ENCODE measurements around the gene IRF2BP1. TPM values are rescaled to one million over a fixed set of nuclear protein-coding genes. Genes with fewer than 3 reads are reported as not detected.

The IRF2BP1 gene
- total and polyA plus RNA-seq, 2 of the 13 experiments (the other 11 are each of a cell fraction or from before 2014, with no cell fraction given), result 4.3 to 14.3 TPM

DNA sequence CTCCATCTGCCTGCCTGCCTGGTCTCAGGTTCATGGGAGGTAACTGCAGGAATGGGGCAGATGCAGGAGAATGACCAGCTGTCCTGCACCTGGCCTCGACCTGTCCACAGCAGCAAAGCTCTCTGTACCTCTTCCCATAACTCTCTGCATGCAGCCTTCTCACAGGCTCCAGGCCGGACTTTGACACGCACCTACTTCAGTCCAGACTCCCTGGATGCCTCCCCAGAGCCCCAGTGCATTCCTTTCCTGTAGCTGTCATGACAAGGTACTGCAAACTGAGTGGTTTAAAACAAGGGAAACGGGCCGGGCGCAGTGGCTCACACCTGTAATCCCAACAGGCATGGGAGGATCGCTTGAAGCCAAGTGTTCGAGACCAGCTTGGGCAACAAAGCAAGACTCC is 25.4 kb upstream of the IRF2BP1 start (continued):
- TF ChIP-seq, protein P1, sequence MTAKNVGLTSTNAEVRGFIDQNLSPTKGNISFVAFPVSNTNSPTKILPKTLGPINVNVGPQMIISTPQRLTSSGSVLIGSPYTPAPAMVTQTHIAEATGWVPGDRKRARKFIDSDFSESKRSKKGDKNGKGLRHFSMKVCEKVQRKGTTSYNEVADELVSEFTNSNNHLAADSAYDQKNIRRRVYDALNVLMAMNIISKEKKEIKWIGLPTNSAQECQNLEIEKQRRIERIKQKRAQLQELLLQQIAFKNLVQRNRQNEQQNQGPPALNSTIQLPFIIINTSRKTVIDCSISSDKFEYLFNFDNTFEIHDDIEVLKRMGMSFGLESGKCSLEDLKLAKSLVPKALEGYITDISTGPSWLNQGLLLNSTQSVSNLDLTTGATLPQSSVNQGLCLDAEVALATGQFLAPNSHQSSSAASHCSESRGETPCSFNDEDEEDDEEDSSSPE (CRISPR knock-in tag; IDR thresholded peaks at IDR 0.05), result no peak
- TF ChIP-seq ZNF143 (CRISPR knock-in tag; IDR thresholded peaks at IDR 0.05) (peak; percentile 56), ZMAT5 (CRISPR knock-in tag; IDR thresholded peaks at IDR 0.05; ENCODE audit: borderline replicate concordance, low read depth) (no peak), CHD4 (IDR thresholded peaks at IDR 0.05; ENCODE audit: borderline replicate concordance, low read length) (no peak), RORA (CRISPR knock-in tag; IDR thresholded peaks at IDR 0.05) (no peak), ZNF672 (CRISPR knock-in tag; IDR thresholded peaks at IDR 0.05) (no peak), SRSF1 (optimal IDR thresholded peaks at IDR 0.05; ENCODE audit: low read depth, low read length) (no peak), SKI (IDR thresholded peaks at IDR 0.05; ENCODE audit: partially characterized antibody) (peak; percentile 19), PRDM4 (CRISPR knock-in tag; IDR thresholded peaks at IDR 0.05; ENCODE audit: borderline replicate concordance) (no peak), DZIP1 (CRISPR knock-in tag; IDR thresholded peaks at IDR 0.05) (no peak), ATF7-NPFF (CRISPR knock-in tag; IDR thresholded peaks at IDR 0.05; ENCODE audit: low read depth) (0 out of 2 replicates have a peak, but pooled peaks have one; percentile 48), PRPF4 (IDR thresholded peaks at IDR 0.05; ENCODE audit: low read depth, low read length, poor library complexity, severe bottlenecking) (no peak), ZNF30 (CRISPR knock-in tag; IDR thresholded peaks at IDR 0.05) (no peak), YEATS2 (CRISPR knock-in tag; IDR thresholded peaks at IDR 0.05; ENCODE audit: borderline replicate concordance) (no peak)
- TF ChIP-seq, protein P2, sequence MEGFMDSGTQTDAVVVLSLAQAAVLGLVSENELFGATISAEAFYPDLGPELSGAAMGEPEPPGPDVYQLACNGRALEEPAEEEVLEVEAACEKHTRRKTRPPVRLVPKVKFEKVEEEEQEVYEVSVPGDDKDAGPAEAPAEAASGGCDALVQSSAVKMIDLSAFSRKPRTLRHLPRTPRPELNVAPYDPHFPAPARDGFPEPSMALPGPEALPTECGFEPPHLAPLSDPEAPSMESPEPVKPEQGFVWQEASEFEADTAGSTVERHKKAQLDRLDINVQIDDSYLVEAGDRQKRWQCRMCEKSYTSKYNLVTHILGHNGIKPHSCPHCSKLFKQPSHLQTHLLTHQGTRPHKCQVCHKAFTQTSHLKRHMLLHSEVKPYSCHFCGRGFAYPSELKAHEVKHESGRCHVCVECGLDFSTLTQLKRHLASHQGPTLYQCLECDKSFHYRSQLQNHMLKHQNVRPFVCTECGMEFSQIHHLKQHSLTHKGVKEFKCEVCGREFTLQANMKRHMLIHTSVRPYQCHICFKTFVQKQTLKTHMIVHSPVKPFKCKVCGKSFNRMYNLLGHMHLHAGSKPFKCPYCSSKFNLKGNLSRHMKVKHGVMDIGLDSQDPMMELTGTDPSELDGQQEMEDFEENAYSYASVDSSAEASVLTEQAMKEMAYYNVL (CRISPR knock-in tag; IDR thresholded peaks at IDR 0.05; ENCODE audit: borderline replicate concordance), result 0 out of 2 replicates have a peak, but pooled peaks have one; percentile 24
- TF ChIP-seq, protein P3, sequence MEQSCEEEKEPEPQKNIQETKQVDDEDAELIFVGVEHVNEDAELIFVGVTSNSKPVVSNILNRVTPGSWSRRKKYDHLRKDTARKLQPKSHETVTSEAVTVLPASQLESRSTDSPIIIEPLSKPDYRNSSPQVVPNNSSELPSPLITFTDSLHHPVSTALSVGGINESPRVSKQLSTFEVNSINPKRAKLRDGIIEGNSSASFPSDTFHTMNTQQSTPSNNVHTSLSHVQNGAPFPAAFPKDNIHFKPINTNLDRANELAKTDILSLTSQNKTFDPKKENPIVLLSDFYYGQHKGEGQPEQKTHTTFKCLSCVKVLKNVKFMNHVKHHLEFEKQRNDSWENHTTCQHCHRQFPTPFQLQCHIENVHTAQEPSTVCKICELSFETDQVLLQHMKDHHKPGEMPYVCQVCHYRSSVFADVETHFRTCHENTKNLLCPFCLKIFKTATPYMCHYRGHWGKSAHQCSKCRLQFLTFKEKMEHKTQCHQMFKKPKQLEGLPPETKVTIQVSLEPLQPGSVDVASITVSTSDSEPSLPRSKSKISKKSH (CRISPR knock-in tag; IDR thresholded peaks at IDR 0.05; ENCODE audit: borderline replicate concordance), result 0 out of 2 replicates have a peak, but pooled peaks have one; percentile 38
- TF ChIP-seq, protein P4, sequence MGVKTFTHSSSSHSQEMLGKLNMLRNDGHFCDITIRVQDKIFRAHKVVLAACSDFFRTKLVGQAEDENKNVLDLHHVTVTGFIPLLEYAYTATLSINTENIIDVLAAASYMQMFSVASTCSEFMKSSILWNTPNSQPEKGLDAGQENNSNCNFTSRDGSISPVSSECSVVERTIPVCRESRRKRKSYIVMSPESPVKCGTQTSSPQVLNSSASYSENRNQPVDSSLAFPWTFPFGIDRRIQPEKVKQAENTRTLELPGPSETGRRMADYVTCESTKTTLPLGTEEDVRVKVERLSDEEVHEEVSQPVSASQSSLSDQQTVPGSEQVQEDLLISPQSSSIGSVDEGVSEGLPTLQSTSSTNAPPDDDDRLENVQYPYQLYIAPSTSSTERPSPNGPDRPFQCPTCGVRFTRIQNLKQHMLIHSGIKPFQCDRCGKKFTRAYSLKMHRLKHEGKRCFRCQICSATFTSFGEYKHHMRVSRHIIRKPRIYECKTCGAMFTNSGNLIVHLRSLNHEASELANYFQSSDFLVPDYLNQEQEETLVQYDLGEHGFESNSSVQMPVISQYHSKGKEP (CRISPR knock-in tag; IDR thresholded peaks at IDR 0.05), result no peak

All from HepG2 (cell line).